GM21529 (cell line): Measurements from ENCODE around the gene CORO1A.
"Not testable (repeated sequence)": the region's sequence is repeated elsewhere in the genome, so short reads cannot be mapped to it uniquely, and the experiment has no call there.

ENCODE experiments used
- ATAC-seq: cut with Tn5 transposase; IDR thresholded peaks from one replicate; pipeline ENCODE4 v1.9.1; 2021; ENCODE audit not compliant: unreplicated experiment

CORO1A gene

GRCh38 chr16:30199608-30200343 lies 16.4 kb downstream of the CORO1A start:
- ATAC-seq = not testable (repeated sequence)

GRCh38 chr16:30205541-30206236 lies 22.3 kb downstream of the CORO1A start:
- ATAC-seq = not testable (repeated sequence)

- not testable (repeated sequence) for ATAC-seq
Observed at GRCh38 chr16:30206252-30206651, 22.9 kb downstream of the CORO1A start.

GRCh38 chr16:30207063-30207704 lies 23.8 kb downstream of the CORO1A start:
- not testable (repeated sequence) for ATAC-seq

- not testable (repeated sequence) for ATAC-seq
Observed at GRCh38 chr16:30209032-30209431, 25.6 kb downstream of the CORO1A start.

- ATAC-seq = not testable (repeated sequence)
Observed at GRCh38 chr16:30211414-30211813, 28.0 kb downstream of the CORO1A start.

GRCh38 chr16:30217082-30217481 lies 33.7 kb downstream of the CORO1A start:
- not testable (repeated sequence) for ATAC-seq
